Nephron (organoid): Measurements from ENCODE around the gene LPAR3.

Experiments used
- H3K27ac Mint-ChIP-seq, 3 experiments: 2 replicates each; pipeline ENCODE4 v1.8.0; 2020; ENCODE audit warnings: mixed read lengths in 3 of 3, mild to moderate bottlenecking in 2 of 3, moderate library complexity in 1 of 3
- H3K27me3 Mint-ChIP-seq: 2 replicates; pipeline ENCODE4 v1.8.0; 2021; ENCODE audit warnings: low read depth, mild to moderate bottlenecking, moderate library complexity, mixed read lengths
- H3K36me3 Mint-ChIP-seq: 2 replicates; pipeline ENCODE4 v1.8.0; 2020; ENCODE audit warnings: low read depth, mixed read lengths
- H3K4me1 Mint-ChIP-seq: 2 replicates; pipeline ENCODE4 v1.8.0; 2020; ENCODE audit warnings: mixed read lengths
- H3K4me3 Mint-ChIP-seq, 3 experiments: 2 replicates each; pipeline ENCODE4 v1.8.0; 2020; ENCODE audit warnings: mild to moderate bottlenecking in 3 of 3, mixed read lengths in 3 of 3, moderate library complexity in 2 of 3
- H3K9me3 Mint-ChIP-seq: 2 replicates; pipeline ENCODE4 v1.8.0; 2020; ENCODE audit warnings: mixed read lengths
- TF ChIP-seq, protein P1 (sequence below), 3 experiments: fragments of 200-600 bp; sonication (generic); IDR thresholded peaks; one replicate each; pipeline ENCODE4 v1.5.0; 2021; ENCODE audit warnings: antibody characterized with exemption in 3 of 3; ENCODE audit not compliant: unreplicated experiment in 3 of 3

The LPAR3 gene

DNA sequence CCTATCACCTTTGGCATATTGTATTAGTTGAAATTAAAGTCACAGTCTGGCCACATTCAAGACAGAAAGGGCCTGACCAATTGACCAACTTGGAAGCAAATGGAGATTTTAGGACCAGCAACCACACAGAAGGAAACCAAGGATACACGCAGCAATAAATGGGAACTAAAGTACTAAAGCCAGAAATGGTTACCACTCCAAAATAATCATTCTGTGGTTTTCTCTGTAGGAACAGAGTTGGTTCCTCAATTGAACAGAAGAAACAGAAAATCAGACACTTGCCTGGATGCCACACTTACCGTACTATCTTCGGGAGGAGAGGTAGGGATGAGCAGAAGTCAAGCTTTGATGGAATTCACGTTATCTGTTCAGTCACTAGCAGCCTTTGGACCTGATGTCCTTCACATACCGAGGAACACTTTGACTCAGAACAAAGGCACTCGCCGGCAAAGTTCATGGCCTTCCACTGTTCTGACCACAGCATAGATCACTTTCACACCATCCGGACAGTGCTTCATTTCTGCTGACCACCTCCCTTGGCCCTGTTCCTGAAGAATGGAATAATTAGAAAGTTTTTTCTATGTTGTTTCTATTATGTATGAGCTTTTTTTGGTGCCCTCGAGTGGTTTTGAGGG is 96.9 kb downstream of the LPAR3 start:
- Mint-ChIP-seq H3K4me1 (no peaks in the 10 kb centered on the region), H3K27me3 (no peaks in the 10 kb centered on the region), H3K4me3 (no peak overlapping the region), H3K27ac (no peak overlapping the region), H3K9me3 (peaks cover 8% of the 10 kb centered on the region), H3K36me3 (peaks cover 7% of the 10 kb centered on the region)
- TF ChIP-seq, protein P1, sequence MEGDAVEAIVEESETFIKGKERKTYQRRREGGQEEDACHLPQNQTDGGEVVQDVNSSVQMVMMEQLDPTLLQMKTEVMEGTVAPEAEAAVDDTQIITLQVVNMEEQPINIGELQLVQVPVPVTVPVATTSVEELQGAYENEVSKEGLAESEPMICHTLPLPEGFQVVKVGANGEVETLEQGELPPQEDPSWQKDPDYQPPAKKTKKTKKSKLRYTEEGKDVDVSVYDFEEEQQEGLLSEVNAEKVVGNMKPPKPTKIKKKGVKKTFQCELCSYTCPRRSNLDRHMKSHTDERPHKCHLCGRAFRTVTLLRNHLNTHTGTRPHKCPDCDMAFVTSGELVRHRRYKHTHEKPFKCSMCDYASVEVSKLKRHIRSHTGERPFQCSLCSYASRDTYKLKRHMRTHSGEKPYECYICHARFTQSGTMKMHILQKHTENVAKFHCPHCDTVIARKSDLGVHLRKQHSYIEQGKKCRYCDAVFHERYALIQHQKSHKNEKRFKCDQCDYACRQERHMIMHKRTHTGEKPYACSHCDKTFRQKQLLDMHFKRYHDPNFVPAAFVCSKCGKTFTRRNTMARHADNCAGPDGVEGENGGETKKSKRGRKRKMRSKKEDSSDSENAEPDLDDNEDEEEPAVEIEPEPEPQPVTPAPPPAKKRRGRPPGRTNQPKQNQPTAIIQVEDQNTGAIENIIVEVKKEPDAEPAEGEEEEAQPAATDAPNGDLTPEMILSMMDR (IDR thresholded peaks at IDR 0.05; ENCODE audit: unreplicated experiment in 3 of 3): no peak

DNA sequence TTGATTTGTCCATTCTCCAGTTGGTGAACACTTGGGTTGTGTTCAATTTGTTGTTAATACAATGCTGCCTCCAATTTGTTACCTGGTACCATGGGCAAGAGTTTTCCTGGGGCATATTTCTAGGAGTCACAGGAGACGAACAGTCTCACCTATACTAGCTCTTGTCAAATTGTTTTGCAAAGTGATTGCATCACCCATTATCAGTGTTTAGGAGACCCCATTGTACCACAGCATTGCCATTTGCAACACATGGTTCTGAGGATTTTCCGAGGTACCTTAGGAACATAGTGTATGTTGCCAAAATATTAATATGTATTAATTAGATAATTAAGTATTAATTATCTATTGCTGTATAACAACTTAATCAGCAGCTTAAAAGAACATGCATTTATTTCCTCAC is 97.8 kb downstream of the LPAR3 start:
- Mint-ChIP-seq H3K9me3 (peaks cover 8% of the 10 kb centered on the region), H3K27me3 (no peaks in the 10 kb centered on the region), H3K27ac (no peak overlapping the region), H3K36me3 (peaks cover 7% of the 10 kb centered on the region), H3K4me1 (no peaks in the 10 kb centered on the region), H3K4me3 (no peak overlapping the region)
- TF ChIP-seq, protein P1 (IDR thresholded peaks at IDR 0.05; ENCODE audit: unreplicated experiment in 3 of 3): no peak

DNA sequence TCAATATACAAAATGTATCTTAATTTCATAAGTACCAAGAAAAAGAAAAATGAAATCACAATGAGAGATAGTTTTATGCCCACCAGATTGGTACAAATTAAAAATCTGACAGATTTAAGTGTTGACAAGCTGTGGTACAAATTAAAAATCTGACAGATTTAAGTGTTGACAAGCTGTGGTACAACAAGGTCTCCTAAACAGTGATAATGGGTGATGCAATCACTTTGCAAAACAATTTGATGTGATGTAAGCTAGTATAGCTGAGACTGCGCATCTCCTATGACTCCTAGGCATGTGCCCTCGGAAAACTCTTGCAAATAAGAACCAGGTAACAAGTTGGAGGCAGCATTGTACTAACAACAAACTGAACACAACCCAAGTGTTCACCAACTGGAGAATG is 100.6 kb downstream of the LPAR3 start:
- Mint-ChIP-seq H3K27ac (no peak overlapping the region), H3K4me3 (no peak overlapping the region), H3K4me1 (no peaks in the 10 kb centered on the region), H3K9me3 (peaks cover 8% of the 10 kb centered on the region), H3K36me3 (peaks cover 7% of the 10 kb centered on the region), H3K27me3 (no peaks in the 10 kb centered on the region)
- TF ChIP-seq, protein P1 (IDR thresholded peaks at IDR 0.05; ENCODE audit: unreplicated experiment in 3 of 3): no peak

DNA sequence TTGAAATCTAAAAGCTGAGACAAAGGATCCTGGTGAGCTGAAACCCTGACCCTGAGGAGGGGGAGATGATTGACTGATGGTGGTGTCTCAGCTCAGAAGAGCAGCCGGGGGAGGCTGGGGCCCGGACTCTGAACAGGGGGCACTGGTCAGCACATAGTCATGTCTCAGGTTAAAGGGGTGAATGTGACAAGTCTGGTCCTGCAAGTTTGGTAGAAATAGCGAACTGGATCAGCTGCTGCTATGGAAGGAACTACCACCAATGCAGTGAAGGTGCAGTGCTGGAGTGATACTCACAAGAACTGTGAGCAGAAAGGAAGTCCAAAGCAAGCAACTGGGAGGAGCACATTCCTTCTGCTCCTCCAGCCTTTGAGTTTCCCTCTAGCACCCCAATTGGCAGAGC is 104.0 kb downstream of the LPAR3 start:
- TF ChIP-seq, protein P1 (IDR thresholded peaks at IDR 0.05; ENCODE audit: unreplicated experiment in 3 of 3): no peak

DNA sequence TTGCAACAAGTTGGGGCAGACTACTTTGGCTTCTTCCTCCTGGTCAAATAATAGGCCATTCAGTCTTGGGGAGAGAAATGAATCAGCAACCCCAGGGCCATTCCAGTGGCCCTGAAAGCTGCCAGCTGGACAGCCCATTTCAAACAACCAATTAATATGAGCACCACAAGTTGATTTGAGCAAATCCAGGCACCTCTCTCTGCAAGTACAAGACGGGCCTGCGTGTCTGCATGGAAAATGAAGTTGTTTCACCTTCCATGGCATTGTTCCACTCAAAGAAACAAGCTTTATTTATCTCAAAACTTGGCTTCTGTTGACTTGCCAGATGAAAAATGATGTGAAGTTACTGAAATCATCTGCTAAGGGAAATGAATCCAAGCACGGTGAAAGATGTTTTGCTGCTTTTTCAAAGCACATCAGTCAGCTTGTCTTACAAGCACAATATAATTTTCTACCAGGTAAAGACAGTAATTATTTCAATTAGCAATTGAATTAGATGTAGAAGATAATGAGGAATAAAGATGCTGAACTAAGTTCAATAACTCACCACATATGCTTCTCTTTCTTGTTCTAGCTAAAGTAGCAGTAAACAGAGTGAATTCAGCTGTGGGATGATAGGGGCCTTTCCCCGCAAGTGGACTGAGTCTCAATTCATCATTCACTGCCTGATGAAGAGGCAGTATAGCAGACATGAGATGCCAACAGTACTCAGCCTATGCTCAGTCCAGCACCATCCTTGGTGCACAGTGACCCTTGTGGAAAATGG is 107.6 kb downstream of the LPAR3 start:
- H3K9me3 Mint-ChIP-seq: no peaks in the 10 kb centered on the region
- H3K4me1 Mint-ChIP-seq: no peaks in the 10 kb centered on the region
- H3K27ac Mint-ChIP-seq: no peak overlapping the region
- TF ChIP-seq, protein P1 (IDR thresholded peaks at IDR 0.05; ENCODE audit: unreplicated experiment in 3 of 3): no peak
- no peaks in the 10 kb centered on the region for H3K36me3 Mint-ChIP-seq
- H3K4me3 Mint-ChIP-seq: no peak overlapping the region
- peaks cover 7% of the 10 kb centered on the region for H3K27me3 Mint-ChIP-seq

More for the DNA sequence above, 104.0 kb downstream of the LPAR3 start:
- H3K4me1 Mint-ChIP-seq: no peaks in the 10 kb centered on the region
- peaks cover 7% of the 10 kb centered on the region for H3K36me3 Mint-ChIP-seq
- peaks cover 6% of the 10 kb centered on the region for H3K9me3 Mint-ChIP-seq
- H3K27ac Mint-ChIP-seq: no peak overlapping the region
- no peaks in the 10 kb centered on the region for H3K27me3 Mint-ChIP-seq
- H3K4me3 Mint-ChIP-seq: no peak overlapping the region
